Measurements from ENCODE around the gene SLC3A2. TPM values are rescaled to one million over a fixed set of nuclear protein-coding genes. Genes with fewer than 3 reads are reported as not detected.

The SLC3A2 gene
- total and polyA plus RNA-seq, 2 of the 13 experiments (the other 11 are each of a cell fraction or from before 2014, with no cell fraction given) = 213 to 226 TPM

DNA sequence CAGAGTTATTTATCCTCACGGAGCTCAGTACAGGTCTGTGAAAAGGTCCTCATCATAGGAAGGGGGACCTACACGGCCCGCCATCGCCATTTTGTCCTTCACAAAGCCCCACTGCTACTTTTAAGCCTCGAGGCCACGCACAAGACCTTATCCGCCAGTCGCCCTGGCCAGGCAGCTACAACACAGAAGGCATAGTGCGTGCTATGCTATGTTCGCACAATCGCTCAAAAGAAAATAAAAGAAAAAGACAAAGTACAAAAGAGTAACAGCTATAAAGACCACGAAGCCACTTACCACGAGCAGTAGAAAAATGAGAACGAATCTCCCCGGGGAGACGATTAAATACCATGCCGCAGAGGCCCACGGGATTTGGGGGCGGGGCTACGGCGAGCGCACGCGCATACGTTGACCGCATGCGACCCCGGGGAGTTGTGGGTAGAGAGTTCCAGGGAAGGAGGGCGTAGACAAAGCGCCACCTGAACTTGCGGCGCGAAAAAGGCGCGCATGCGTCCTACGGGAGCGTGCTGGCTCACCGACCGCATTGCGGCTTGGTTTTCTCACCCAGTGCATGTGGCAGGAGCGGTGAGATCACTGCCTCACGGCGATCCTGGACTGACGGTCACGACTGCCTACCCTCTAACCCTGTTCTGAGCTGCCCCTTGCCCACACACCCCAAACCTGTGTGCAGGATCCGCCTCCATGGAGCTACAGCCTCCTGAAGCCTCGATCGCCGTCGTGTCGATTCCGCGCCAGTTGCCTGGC is 24.9 kb upstream of the SLC3A2 start (continued):
- TF ChIP-seq, protein P1, sequence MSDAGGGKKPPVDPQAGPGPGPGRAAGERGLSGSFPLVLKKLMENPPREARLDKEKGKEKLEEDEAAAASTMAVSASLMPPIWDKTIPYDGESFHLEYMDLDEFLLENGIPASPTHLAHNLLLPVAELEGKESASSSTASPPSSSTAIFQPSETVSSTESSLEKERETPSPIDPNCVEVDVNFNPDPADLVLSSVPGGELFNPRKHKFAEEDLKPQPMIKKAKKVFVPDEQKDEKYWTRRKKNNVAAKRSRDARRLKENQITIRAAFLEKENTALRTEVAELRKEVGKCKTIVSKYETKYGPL (CRISPR knock-in tag; IDR thresholded peaks at IDR 0.05) = 0 out of 2 replicates have a peak, but pooled peaks have one; percentile 26
- peak; percentile 81 for TF ChIP-seq HNRNPLL (IDR thresholded peaks at IDR 0.05; ENCODE audit: low read depth, low read length, poor library complexity, severe bottlenecking)
- TF ChIP-seq NFRKB (IDR thresholded peaks at IDR 0.05) = no peak; the same call in 1 of the 2 replicates
- peak; percentile 97 for TF ChIP-seq TBX2 (CRISPR knock-in tag; IDR thresholded peaks at IDR 0.05; ENCODE audit: borderline replicate concordance)
- TF ChIP-seq ESRRA (CRISPR knock-in tag; IDR thresholded peaks at IDR 0.05; ENCODE audit: low read depth) = peak; percentile 51; the same call in 1 of the 2 replicates
- TF ChIP-seq EHMT2 (IDR thresholded peaks at IDR 0.05; ENCODE audit: borderline replicate concordance, low read depth, low read length) = no peak
- peak; percentile 51 for TF ChIP-seq SIX4 (CRISPR knock-in tag; IDR thresholded peaks at IDR 0.05)
- TF ChIP-seq, protein P2, sequence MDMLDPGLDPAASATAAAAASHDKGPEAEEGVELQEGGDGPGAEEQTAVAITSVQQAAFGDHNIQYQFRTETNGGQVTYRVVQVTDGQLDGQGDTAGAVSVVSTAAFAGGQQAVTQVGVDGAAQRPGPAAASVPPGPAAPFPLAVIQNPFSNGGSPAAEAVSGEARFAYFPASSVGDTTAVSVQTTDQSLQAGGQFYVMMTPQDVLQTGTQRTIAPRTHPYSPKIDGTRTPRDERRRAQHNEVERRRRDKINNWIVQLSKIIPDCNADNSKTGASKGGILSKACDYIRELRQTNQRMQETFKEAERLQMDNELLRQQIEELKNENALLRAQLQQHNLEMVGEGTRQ (IDR thresholded peaks at IDR 0.05; ENCODE audit: low read depth, low read length) = 0 out of 2 replicates have a peak, but pooled peaks have one; percentile 37
- TF ChIP-seq, protein P2 (CRISPR knock-in tag; IDR thresholded peaks at IDR 0.05; ENCODE audit: borderline replicate concordance) = peak; percentile 60; the same call in 1 of the 2 replicates
- peak; percentile 73 for TF ChIP-seq ZNF329 (CRISPR knock-in tag; IDR thresholded peaks at IDR 0.05; ENCODE audit: low read depth)
- TF ChIP-seq ZFP1 (CRISPR knock-in tag; IDR thresholded peaks at IDR 0.05) = peak; percentile 94
- TF ChIP-seq TGIF2 (CRISPR knock-in tag; IDR thresholded peaks at IDR 0.05) = peak; percentile 82
- TF ChIP-seq NCOR1 (IDR thresholded peaks at IDR 0.05; ENCODE audit: borderline replicate concordance, low read length) = no peak
- TF ChIP-seq ZNF446 (CRISPR knock-in tag; IDR thresholded peaks at IDR 0.05) = peak; percentile 92; the same call in 1 of the 2 replicates
- TF ChIP-seq ZNF263 (CRISPR knock-in tag; IDR thresholded peaks at IDR 0.05) = peak; percentile 76
- peak; percentile 81 for TF ChIP-seq ZSCAN25 (CRISPR knock-in tag; IDR thresholded peaks at IDR 0.05)
- TF ChIP-seq, protein P3, sequence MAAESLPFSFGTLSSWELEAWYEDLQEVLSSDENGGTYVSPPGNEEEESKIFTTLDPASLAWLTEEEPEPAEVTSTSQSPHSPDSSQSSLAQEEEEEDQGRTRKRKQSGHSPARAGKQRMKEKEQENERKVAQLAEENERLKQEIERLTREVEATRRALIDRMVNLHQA (CRISPR knock-in tag; IDR thresholded peaks at IDR 0.05) = no peak
- no peak for TF ChIP-seq CEBPB (IDR thresholded peaks at IDR 0.05; ENCODE audit: borderline replicate concordance, low read depth, low read length)
- TF ChIP-seq, protein P4, sequence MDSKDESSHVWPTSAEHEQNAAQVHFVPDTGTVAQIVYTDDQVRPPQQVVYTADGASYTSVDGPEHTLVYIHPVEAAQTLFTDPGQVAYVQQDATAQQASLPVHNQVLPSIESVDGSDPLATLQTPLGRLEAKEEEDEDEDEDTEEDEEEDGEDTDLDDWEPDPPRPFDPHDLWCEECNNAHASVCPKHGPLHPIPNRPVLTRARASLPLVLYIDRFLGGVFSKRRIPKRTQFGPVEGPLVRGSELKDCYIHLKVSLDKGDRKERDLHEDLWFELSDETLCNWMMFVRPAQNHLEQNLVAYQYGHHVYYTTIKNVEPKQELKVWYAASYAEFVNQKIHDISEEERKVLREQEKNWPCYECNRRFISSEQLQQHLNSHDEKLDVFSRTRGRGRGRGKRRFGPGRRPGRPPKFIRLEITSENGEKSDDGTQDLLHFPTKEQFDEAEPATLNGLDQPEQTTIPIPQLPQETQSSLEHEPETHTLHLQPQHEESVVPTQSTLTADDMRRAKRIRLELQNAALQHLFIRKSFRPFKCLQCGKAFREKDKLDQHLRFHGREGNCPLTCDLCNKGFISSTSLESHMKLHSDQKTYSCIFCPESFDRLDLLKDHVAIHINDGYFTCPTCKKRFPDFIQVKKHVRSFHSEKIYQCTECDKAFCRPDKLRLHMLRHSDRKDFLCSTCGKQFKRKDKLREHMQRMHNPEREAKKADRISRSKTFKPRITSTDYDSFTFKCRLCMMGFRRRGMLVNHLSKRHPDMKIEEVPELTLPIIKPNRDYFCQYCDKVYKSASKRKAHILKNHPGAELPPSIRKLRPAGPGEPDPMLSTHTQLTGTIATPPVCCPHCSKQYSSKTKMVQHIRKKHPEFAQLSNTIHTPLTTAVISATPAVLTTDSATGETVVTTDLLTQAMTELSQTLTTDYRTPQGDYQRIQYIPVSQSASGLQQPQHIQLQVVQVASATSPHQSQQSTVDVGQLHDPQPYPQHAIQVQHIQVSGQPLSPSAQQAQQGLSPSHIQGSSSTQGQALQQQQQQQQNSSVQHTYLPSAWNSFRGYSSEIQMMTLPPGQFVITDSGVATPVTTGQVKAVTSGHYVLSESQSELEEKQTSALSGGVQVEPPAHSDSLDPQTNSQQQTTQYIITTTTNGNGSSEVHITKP (CRISPR knock-in tag; IDR thresholded peaks at IDR 0.05; ENCODE audit: low read depth) = no peak; the same call in 1 of the 2 replicates
- peak; percentile 41; the same call in 1 of the 2 replicates for TF ChIP-seq ZC3H4 (CRISPR knock-in tag; IDR thresholded peaks at IDR 0.05; ENCODE audit: borderline replicate concordance)
- no peak for TF ChIP-seq RAD51 (IDR thresholded peaks at IDR 0.05; ENCODE audit: borderline replicate concordance)
- peak; percentile 41; the same call in 1 of the 2 replicates for TF ChIP-seq ZNF737 (CRISPR knock-in tag; IDR thresholded peaks at IDR 0.05; ENCODE audit: borderline replicate concordance)
- TF ChIP-seq RBM22 (optimal IDR thresholded peaks at IDR 0.05; ENCODE audit: low read length) = peak; percentile 83
